Breast epithelium (tissue), 3 donors: ENCODE measurements around the gene KLK15.

ENCODE experiments used
- CTCF ChIP-seq, 3 donors: fragments of 450-650 bp; IDR thresholded peaks; one replicate each; pipeline ENCODE4 v1.5.1; 2016 to 2017; ENCODE audit warnings: antibody characterized with exemption in 3 of 3, mild to moderate bottlenecking in 3 of 3, moderate library complexity in 3 of 3
- POLR2A ChIP-seq: fragments of 450-650 bp; IDR thresholded peaks from one replicate; pipeline ENCODE4 v1.6.1; 2016; ENCODE audit warnings: antibody characterized with exemption, mild to moderate bottlenecking, moderate library complexity

- TF ChIP-seq POLR2A, result no peak
- TF ChIP-seq CTCF (IDR thresholded peaks at IDR 0.05), result no peak
Measured at GRCh38 chr19:50839712-50840655, 6.6 kb upstream of the KLK15 start.
